ENCODE data around the gene CTTN. TPM values are rescaled to one million over a fixed set of nuclear protein-coding genes. Genes with fewer than 3 reads are reported as not detected.

The CTTN gene
- total and polyA plus RNA-seq, 2 of the 8 experiments (the other 6 are each of a cell fraction or from before 2014, with no cell fraction given): 84.6 to 216 TPM

DNA sequence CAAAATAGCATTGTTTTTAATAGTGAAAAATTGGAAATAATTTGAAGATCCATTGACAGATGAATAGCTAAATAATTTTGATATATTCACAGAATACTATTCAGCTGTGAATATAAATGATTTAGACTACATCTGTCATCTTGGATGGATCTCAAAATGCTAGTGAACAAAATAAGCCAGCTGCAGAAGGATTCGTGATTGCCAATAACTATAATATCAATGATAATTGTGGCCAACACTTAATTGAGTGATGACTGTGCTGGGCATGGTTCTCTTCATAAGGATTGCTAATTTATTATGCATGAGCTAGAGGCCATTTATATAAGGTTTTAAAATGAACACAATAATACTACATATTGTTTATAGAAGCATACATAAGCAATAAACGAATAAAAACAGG lies 60.4 kb downstream of the CTTN start:
- no peak overlapping the region for H2AK5ac ChIP-seq (ENCODE audit: low read depth, low read length)
- no peak overlapping the region for H3K27ac ChIP-seq (ENCODE audit: low read depth, low read length)
- H3K79me1 ChIP-seq (ENCODE audit: low read depth, low read length): no peaks in the 10 kb centered on the region
- H3K4me3 ChIP-seq (ENCODE audit: extremely low read depth in 1 of 4, insufficient read depth in 2 of 4, low read depth in 3 of 4, low read length in 4 of 4): no peak overlapping the region
- H3K27me3 ChIP-seq (replicated peaks in 1 of 4; ENCODE audit: control insufficient read depth in 3 of 4, extremely low read depth in 1 of 4, insufficient read depth in 3 of 4, low read length in 3 of 4): peaks cover 0 to 2% (median 0%) of the 10 kb centered on the region in 4 experiments; a peak in 1 of 7 replicates
- H2BK5ac ChIP-seq (ENCODE audit: low read depth, low read length): no peak overlapping the region
- no peak overlapping the region for H3K18ac ChIP-seq (ENCODE audit: extremely low read depth, low read length)
- H3K14ac ChIP-seq (ENCODE audit: insufficient read length): no peak overlapping the region
- H4K20me1 ChIP-seq (replicated peaks in 1 of 2; ENCODE audit: control insufficient read depth in 1 of 2, insufficient read depth in 2 of 2, low read length in 2 of 2): no peaks in the 10 kb centered on the region
- peaks cover 0 to 3% of the 10 kb centered on the region in 2 experiments; a peak in 1 of 4 replicates for H3K9me3 ChIP-seq (ENCODE audit: insufficient read depth in 2 of 2, low read depth in 1 of 2, low read length in 1 of 2)
- FAIRE-seq (no peak), DNase-seq (ENCODE audit: low read depth in 1 of 2, low spot score in 2 of 2) (no peak)
- H2BK15ac ChIP-seq (ENCODE audit: low read length): no peak overlapping the region
- no peak overlapping the region for H4K91ac ChIP-seq (replicated peaks; ENCODE audit: insufficient read length, low read length)
- H3K79me2 ChIP-seq (ENCODE audit: control insufficient read depth in 1 of 2, insufficient read depth in 2 of 2, low read length in 2 of 2): no peaks in the 10 kb centered on the region
- H2BK120ac ChIP-seq (replicated peaks; ENCODE audit: low read depth, low read length): no peak overlapping the region
- no peaks in the 10 kb centered on the region; the same call in 1 of the 2 replicates for H3K23me2 ChIP-seq (ENCODE audit: low read depth, low read length)
- H3K4me2 ChIP-seq (ENCODE audit: insufficient read depth in 1 of 2, low read depth in 2 of 2, low read length in 2 of 2): no peak overlapping the region
- H3K4ac ChIP-seq (replicated peaks; ENCODE audit: insufficient read length, low read depth, low read length): no peak overlapping the region
- ChIA-PET POLR2A (ENCODE audit: partially characterized antibody) (interaction anchor here (1.0 kb wide), 1 partner anchor 135 kb away, joined by 3 read pairs; no protein-coding TSS in a partner anchor), CTCF (ENCODE audit: partially characterized antibody) (interaction anchor here (0.6 to 4.7 kb wide), 7 partner anchors 8 to 307 kb away, joined by 3 to 29 read pairs (median 4); no protein-coding TSS in a partner anchor)
- H3K36me3 ChIP-seq (ENCODE audit: control insufficient read depth in 2 of 4, insufficient read depth in 4 of 4, low read length in 3 of 4): no peaks in the 10 kb centered on the region
- H2AFZ ChIP-seq (ENCODE audit: low read length): no peak overlapping the region
- H2BK20ac ChIP-seq (ENCODE audit: low read length): no peak overlapping the region
- no peak overlapping the region for H2BK12ac ChIP-seq (ENCODE audit: low read depth, low read length)
- no peak overlapping the region for H3K23ac ChIP-seq (ENCODE audit: insufficient read length)
- peaks cover 0 to 3% (median 0%) of the 10 kb centered on the region in 4 experiments; a peak in 2 of 7 replicates for H3K4me1 ChIP-seq (replicated peaks in 1 of 4; ENCODE audit: control insufficient read depth in 3 of 4, insufficient read depth in 4 of 4, low read length in 3 of 4)
- no peak overlapping the region for H3K9ac ChIP-seq (replicated peaks in 1 of 4; ENCODE audit: extremely low read depth in 1 of 4, low read depth in 3 of 4, low read length in 3 of 4)
- H3K56ac ChIP-seq (replicated peaks; ENCODE audit: insufficient read length, low read depth, low read length): no peak overlapping the region
- WGBS, 2 experiments (ENCODE audit: extremely low coverage in 1 of 2, insufficient coverage in 1 of 2, insufficient read length in 1 of 2, insufficient replicate concordance in 2 of 2, low coverage in 1 of 2, low lambda C conversion rate in 2 of 2, missing lambda C conversion rate in 1 of 2): 89% methylated on average over 2 of the region's 2 CpGs; no CpG with 5 or more reads in 1 of the 2 experiments
- H4K8ac ChIP-seq (ENCODE audit: extremely low read depth, insufficient read depth, low read length): no peak overlapping the region
- H4K5ac ChIP-seq (ENCODE audit: insufficient read length, low read depth, low read length): no peak overlapping the region
- TF ChIP-seq NRF1 (IDR thresholded peaks at IDR 0.05; ENCODE audit: low read depth, low read length) (no peak), RFX5 (IDR thresholded peaks at IDR 0.05; ENCODE audit: borderline replicate concordance, low read depth, low read length) (no peak), SIX5 (IDR thresholded peaks at IDR 0.05; ENCODE audit: low read depth, low read length) (no peak), BRCA1 (IDR thresholded peaks at IDR 0.05; ENCODE audit: low read depth, low read length) (no peak), GABPA (IDR thresholded peaks at IDR 0.05; ENCODE audit: borderline replicate concordance, insufficient read depth, low read length) (no peak), CBX5 (IDR thresholded peaks at IDR 0.05; ENCODE audit: low read depth, low read length) (no peak), TBP (IDR thresholded peaks at IDR 0.05; ENCODE audit: low read depth, low read length) (no peak), RXRA (IDR thresholded peaks at IDR 0.05; ENCODE audit: insufficient read depth, low read depth, low read length) (no peak), NANOG (IDR thresholded peaks at IDR 0.05; ENCODE audit: insufficient read depth, low read depth, low read length, poor library complexity, severe bottlenecking) (no peak), JUN (IDR thresholded peaks at IDR 0.05; ENCODE audit: low read depth, low read length) (no peak), SIN3A (conservative IDR thresholded peaks at IDR 0.05 in 1 of 2, IDR thresholded peaks at IDR 0.05 in 1 of 2; ENCODE audit: low read depth in 1 of 2, low read length in 2 of 2) (no peak), TCF12 (IDR thresholded peaks at IDR 0.05; ENCODE audit: low read depth, low read length) (no peak), CTBP2 (IDR thresholded peaks at IDR 0.05; ENCODE audit: borderline replicate concordance, insufficient read depth, insufficient read length, low read length) (no peak), FOSL1 (IDR thresholded peaks at IDR 0.05; ENCODE audit: insufficient read depth, low read depth, low read length) (no peak)

All from H1 (cell line).